Epithelial cell of esophagus (primary cell): Measurements from ENCODE around the gene AREL1.
A peak's percentile ranks its signal among the peaks of the same experiment; 100 is the strongest.

Experiments used
- DNase-seq: peaks from one replicate; pipeline ENCODE4 v3.0.0; 2010; ENCODE audit warnings: low read depth
- H3K4me3 ChIP-seq: 2 replicates; pipeline ENCODE4 v1.5.1; 2011; ENCODE audit warnings: mild to moderate bottlenecking, low read length, control low read depth
- CTCF ChIP-seq: IDR thresholded peaks from 2 replicates; pipeline ENCODE4 v1.5.1; 2011; ENCODE audit warnings: low read depth, mild to moderate bottlenecking, low read length, control low read depth, inconsistent platforms; ENCODE audit not compliant: insufficient read depth; ENCODE audit errors: missing control alignments

Gene AREL1

GRCh38 chr14:74697976-74698375 lies 14.9 kb downstream of the AREL1 start:
- no peak overlapping the region for H3K4me3 ChIP-seq
- no peak for DNase-seq
- no peak for TF ChIP-seq CTCF

GRCh38 chr14:74697543-74697942 lies 15.3 kb downstream of the AREL1 start:
- no peak for TF ChIP-seq CTCF
- H3K4me3 ChIP-seq, result no peak overlapping the region
- DNase-seq, result peak; percentile 62

- DNase-seq, result no peak
- no peak for TF ChIP-seq CTCF
- H3K4me3 ChIP-seq, result no peak overlapping the region
Observed at GRCh38 chr14:74697011-74697410, 15.9 kb downstream of the AREL1 start.

DNA sequence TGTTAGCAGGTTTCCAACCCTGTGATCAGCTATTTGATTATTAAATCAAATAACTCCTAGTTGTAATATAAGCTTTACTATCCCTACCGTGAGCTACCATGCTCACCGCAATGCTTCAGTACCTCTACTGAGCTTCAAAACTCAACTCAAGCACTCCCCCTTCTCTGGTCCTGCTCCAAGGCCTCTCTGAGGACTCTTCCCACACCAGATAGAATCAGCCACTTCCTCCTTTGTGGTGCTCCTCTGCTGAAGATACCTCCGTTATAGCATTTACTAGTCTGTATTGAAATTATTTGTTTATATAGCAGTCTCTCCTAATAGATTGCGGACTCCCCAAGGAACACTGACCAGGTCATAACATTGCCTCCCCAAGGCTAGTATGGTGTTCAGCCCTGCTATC lies 17.5 kb downstream of the AREL1 start:
- TF ChIP-seq CTCF, result no peak
- H3K4me3 ChIP-seq, result no peak overlapping the region
- no peak for DNase-seq

DNA sequence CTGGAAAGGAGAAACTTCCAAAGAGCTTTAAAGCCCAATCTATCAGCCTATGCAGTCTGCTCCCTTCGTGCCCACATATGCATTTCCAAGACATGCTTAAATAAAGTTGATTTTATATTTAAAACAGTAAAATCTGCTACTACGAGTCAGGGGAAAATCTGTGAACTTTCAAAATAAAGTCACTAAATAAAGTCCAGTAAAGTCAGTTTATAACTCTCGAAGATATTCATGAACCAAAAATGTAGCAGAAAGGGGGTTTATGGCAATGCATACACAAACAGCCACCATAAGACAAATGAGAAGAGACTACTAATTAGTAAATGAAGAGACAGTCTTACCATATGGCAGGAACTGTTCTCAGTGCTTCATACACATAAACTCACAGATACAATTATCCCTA lies 19.7 kb downstream of the AREL1 start:
- no peak for DNase-seq
- H3K4me3 ChIP-seq, result no peak overlapping the region
- TF ChIP-seq CTCF, result no peak

GRCh38 chr14:74691456-74691855 lies 21.4 kb downstream of the AREL1 start:
- DNase-seq, result no peak
- H3K4me3 ChIP-seq, result no peak overlapping the region
- TF ChIP-seq CTCF, result no peak

DNA sequence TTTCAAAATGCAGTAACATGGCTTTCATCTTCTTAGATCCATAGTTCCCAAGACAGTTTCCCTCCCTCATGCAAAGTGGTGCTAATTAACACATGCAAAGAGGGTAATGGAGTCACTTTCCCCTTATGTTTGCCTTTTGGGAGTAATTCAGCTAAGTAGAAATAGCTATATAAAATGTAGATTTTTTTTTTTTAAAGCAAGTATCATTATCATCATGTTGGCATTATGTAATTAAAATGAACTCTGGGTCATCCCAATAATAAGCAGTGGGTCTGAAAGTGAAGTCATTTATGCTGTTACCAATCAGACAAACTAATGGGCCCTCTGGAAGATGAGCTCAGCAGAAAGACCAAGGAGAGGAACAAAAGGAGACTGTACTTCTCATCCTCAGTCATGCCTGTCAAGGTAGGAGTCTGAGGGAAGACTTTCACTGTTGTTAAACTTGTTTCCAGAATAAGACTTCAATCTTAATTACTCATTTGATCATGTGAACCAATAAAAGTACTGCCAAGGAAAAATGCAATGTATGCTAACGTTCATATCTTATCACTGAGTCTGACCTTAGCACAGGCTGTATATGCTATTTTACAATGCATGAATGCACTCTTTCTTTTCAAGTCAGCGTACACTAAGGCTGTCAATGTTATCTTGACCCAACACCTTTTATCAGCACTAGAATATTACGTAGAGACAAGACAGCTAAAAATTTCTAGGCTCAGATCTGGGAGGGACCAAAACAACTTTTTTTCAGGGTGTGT lies 26.8 kb downstream of the AREL1 start:
- no peak for TF ChIP-seq CTCF
- H3K4me3 ChIP-seq, result no peak overlapping the region
- peak; percentile 34 for DNase-seq
